Adrenal gland (tissue), 5 donors: ENCODE data around the gene UROC1.

Experiments used
- POLR2A ChIP-seq, 2 donors: fragments of 450-650 bp; IDR thresholded peaks; one replicate each; pipeline ENCODE4 v1.6.1; 2017; ENCODE audit warnings: antibody characterized with exemption in 2 of 2, mild to moderate bottlenecking in 2 of 2, moderate library complexity in 1 of 2
- TF ChIP-seq, protein P1 (sequence below), 6 experiments: fragments of 450-650 bp in 4 of 6; fragments of 200-600 bp in 2 of 6; sonication (generic) in 1 of 6; IDR thresholded peaks; 1 replicate in 5 of 6; 2 replicates in 1 of 6; pipeline versions ENCODE4 v1.5.1 to v1.8.0; 2016 to 2021; ENCODE audit warnings: antibody characterized with exemption in 6 of 6, mild to moderate bottlenecking in 2 of 6, moderate library complexity in 1 of 6
- donor health status: DM: no; HTN: no; CAD: no.

DNA sequence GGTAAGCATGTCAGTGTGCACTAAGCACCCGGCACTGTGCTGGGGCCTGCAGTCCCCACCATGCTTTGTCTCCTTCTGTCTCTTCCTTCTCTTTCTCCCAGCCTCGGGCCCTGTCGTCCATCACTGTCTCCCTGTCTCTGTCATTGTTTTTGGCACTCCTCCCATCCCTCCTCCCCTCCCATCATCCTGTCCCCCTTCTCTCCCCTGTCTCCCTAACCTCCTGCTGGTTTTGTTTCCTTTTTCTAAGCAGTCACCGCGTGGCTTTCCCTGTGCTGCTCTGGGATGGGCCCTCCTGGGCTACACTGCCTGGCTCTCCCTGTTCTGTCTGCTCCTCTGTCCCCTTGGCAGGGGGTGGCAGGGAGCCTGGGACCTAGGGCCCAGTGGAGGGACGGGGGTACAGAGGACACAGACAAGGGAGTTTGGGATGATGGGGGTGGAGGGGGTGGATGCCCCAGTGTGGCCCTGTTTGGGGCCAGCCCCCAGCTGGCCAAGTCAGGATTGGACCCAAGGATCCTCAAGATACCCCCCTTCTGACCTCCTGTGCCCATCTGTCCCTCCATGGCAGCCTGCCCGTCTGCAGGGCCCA lies 12.1 kb upstream of the UROC1 start:
- TF ChIP-seq, protein P1, sequence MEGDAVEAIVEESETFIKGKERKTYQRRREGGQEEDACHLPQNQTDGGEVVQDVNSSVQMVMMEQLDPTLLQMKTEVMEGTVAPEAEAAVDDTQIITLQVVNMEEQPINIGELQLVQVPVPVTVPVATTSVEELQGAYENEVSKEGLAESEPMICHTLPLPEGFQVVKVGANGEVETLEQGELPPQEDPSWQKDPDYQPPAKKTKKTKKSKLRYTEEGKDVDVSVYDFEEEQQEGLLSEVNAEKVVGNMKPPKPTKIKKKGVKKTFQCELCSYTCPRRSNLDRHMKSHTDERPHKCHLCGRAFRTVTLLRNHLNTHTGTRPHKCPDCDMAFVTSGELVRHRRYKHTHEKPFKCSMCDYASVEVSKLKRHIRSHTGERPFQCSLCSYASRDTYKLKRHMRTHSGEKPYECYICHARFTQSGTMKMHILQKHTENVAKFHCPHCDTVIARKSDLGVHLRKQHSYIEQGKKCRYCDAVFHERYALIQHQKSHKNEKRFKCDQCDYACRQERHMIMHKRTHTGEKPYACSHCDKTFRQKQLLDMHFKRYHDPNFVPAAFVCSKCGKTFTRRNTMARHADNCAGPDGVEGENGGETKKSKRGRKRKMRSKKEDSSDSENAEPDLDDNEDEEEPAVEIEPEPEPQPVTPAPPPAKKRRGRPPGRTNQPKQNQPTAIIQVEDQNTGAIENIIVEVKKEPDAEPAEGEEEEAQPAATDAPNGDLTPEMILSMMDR (IDR thresholded peaks at IDR 0.05), result no peak
- TF ChIP-seq POLR2A (IDR thresholded peaks at IDR 0.05), result no peak
